ENCODE data around the gene CIB4.

Gene CIB4

DNA sequence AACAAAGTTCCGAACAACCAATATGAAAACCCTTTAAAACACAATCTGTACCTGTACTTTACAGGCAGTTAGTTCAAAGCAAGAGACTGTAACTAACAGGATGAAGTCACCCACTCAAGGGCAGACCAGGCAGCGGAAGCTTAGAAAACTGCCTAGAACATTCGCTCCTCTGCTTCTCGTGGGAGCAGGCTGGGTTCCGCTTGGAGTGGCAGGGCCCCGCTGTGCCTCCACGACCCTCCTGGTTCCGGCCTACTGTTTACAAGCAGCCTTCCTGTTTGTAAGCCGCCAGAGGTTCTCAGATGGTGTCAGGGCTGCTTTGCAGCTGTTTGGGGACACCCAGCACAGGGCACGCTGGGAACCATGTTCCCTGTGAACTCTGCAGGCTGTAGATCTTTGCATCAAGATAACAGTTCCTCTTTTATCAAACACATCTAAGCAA, 31.3 kb downstream of the CIB4 start:
- in situ Hi-C loops (cut with HindIII; ENCODE audit: low sequenced_read_pairs), result no loop called here
- DNase-seq (ENCODE audit: low read depth, low spot score), result no peak
- no peak overlapping the region for H3K4me3 ChIP-seq (ENCODE audit: low read depth, low read length)
- TF ChIP-seq, protein P1, sequence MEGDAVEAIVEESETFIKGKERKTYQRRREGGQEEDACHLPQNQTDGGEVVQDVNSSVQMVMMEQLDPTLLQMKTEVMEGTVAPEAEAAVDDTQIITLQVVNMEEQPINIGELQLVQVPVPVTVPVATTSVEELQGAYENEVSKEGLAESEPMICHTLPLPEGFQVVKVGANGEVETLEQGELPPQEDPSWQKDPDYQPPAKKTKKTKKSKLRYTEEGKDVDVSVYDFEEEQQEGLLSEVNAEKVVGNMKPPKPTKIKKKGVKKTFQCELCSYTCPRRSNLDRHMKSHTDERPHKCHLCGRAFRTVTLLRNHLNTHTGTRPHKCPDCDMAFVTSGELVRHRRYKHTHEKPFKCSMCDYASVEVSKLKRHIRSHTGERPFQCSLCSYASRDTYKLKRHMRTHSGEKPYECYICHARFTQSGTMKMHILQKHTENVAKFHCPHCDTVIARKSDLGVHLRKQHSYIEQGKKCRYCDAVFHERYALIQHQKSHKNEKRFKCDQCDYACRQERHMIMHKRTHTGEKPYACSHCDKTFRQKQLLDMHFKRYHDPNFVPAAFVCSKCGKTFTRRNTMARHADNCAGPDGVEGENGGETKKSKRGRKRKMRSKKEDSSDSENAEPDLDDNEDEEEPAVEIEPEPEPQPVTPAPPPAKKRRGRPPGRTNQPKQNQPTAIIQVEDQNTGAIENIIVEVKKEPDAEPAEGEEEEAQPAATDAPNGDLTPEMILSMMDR (IDR thresholded peaks at IDR 0.05; ENCODE audit: low read depth, low read length), result no peak

DNA sequence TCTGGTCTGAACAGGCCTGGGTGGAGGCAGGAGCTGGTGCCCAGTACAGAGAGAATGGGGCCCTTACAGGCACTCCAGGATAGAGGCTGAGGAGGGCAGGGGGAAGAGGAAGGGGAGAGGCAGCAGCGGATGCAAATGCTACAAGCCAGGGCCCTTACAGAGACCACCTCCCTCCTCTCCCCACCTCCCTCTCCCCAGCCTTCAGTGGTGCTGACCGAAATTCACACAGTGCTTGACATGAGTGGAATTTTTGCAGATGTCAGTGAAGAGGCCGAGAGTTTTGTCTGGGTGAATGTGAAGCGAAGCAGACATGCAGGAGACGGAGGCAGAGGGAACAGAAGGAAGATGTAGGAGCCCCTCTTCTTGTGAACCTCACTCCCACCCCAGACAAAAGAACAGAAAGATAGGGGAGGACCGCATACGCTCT, 31.9 kb downstream of the CIB4 start:
- H3K4me3 ChIP-seq (ENCODE audit: low read depth, low read length), result no peak overlapping the region
- in situ Hi-C loops (cut with HindIII; ENCODE audit: low sequenced_read_pairs), result no loop called here
- no peak for DNase-seq (ENCODE audit: low read depth, low spot score)
- TF ChIP-seq, protein P1 (IDR thresholded peaks at IDR 0.05; ENCODE audit: low read depth, low read length), result no peak

DNA sequence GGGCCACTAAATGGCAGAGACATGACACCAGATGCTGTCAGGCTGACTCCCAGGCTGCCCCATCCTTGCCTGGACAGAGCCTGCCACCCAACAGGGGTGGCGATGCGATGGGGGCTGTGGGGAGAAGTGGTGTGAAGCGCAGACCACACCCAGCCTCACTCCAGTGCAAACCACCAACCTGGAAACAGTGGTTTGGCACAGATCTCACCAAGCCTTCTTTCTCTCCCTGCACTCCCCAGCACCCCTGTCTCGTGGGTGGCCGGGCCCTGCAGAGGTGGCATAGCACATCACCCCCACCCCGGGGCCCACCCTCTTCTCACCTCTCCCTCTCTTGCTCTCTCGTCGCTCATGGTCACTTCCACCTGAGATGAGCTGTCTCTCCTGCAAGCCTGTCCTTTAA, 32.6 kb downstream of the CIB4 start:
- no peak for DNase-seq (ENCODE audit: low read depth, low spot score)
- TF ChIP-seq, protein P1 (IDR thresholded peaks at IDR 0.05; ENCODE audit: low read depth, low read length), result no peak
- no peak overlapping the region for H3K4me3 ChIP-seq (ENCODE audit: low read depth, low read length)
- in situ Hi-C loops (cut with HindIII; ENCODE audit: low sequenced_read_pairs), result no loop called here

DNA sequence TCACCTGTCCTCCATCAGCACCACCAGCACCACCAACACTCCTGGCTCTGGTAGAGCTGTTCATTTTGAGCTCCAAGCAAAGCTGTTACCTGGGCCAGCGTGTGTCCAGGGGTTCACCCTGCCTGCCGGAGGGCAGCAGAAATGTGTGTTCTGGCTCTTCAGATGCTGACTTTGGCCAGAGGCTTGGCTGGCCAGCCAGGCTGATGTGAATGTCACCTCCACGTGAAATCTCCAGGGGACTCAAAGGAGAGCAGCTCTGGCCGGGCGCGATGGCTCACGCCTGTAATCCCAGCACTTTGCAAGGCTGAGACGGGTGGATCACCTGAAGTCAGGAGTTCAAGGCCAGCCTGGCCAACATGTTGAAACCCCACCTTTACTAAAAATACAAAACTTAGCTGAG, 33.5 kb downstream of the CIB4 start:
- in situ Hi-C loops (cut with HindIII; ENCODE audit: low sequenced_read_pairs), result no loop called here
- H3K4me3 ChIP-seq (ENCODE audit: low read depth, low read length), result no peak overlapping the region
- TF ChIP-seq, protein P1 (IDR thresholded peaks at IDR 0.05; ENCODE audit: low read depth, low read length), result no peak
- no peak for DNase-seq (ENCODE audit: low read depth, low spot score)

DNA sequence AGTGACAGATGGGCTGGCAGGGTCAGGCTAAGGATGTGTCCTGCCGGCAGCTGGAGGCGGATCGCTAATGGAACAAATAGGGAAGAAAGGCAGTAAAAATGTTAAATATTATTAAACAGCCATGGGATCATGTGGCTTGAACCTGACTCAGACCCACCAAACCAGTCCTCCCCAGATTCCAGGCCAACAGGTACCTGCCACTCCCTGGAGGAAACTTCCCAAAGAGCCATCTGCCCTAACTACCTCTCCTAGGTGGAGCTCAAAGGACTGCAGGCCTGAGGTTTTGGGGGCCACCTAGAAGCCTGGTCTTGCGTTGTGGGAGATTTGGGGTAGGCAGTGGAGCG, 34.3 kb downstream of the CIB4 start:
- TF ChIP-seq, protein P1 (IDR thresholded peaks at IDR 0.05; ENCODE audit: low read depth, low read length), result no peak
- in situ Hi-C loops (cut with HindIII; ENCODE audit: low sequenced_read_pairs), result no loop called here

DNA sequence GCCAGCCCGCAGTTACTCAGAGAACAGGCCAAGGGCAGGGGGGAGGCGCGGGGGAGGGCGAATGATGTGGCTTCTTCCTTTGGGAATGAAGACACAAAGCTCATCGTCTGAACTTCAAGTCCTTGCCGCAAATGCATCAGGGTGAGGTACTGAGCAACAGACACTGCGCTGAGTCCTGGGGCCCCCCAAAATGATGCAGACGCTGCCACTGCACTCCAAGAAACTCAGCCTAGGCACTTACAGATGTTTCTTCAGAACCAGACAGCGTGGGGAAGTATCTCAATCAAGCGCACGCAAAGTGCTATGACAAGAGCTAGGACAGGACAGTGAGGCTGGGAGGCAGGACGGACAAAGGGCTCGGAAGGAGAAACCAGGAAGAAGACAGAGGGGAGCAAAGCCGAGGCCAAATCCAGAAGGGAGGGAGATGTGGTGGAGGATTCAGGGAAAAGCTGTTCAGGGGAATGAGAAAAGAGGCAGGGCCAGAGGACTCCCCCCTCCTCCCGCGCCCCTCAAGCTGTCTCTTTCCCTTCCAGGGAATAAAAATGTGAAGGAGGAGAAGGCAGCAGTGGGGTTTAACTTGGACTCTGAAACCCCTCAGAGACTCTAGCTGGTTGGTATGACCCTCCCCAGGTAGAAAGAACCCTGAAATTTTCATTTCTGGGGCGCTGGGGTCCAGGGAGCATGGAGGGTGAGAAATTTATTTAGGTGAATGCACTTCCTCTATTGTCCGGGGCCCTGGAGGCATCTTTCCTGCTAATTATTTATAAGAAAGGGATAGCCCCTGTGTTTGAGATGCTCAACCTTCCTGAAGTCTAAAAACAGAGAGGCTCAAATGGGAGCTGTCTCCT, 34.9 kb downstream of the CIB4 start:
- TF ChIP-seq, protein P1 (IDR thresholded peaks at IDR 0.05; ENCODE audit: low read depth, low read length), result no peak
- DNase-seq (ENCODE audit: low read depth, low spot score), result no peak
- in situ Hi-C loops (cut with HindIII; ENCODE audit: low sequenced_read_pairs), result no loop called here
- no peak overlapping the region for H3K4me3 ChIP-seq (ENCODE audit: low read depth, low read length)

More for the DNA sequence above, 34.3 kb downstream of the CIB4 start:
- no peak overlapping the region for H3K4me3 ChIP-seq (ENCODE audit: low read depth, low read length)
- DNase-seq (ENCODE audit: low read depth, low spot score), result no peak

Data from astrocyte of the spinal cord (primary cell).